Neural crest cell (in vitro differentiated cells): ENCODE results near the gene ZNRF4. TPM values are rescaled to one million over a fixed set of nuclear protein-coding genes. Genes with fewer than 3 reads are reported as not detected.

Experiments used
- DNase-seq: peaks from one replicate; pipeline ENCODE4 v3.0.0; 2021; ENCODE audit warnings: low read depth, mixed read lengths, low spot score
- H3K27ac Mint-ChIP-seq: one replicate; pipeline ENCODE4 v1.8.0; 2021; ENCODE audit warnings: mild to moderate bottlenecking, mixed read lengths; ENCODE audit not compliant: unreplicated experiment
- H3K27me3 Mint-ChIP-seq: 2 replicates; pipeline ENCODE4 v1.8.0; 2021; ENCODE audit warnings: low read depth, mild to moderate bottlenecking, mixed read lengths
- H3K36me3 Mint-ChIP-seq: 2 replicates; pipeline ENCODE4 v1.8.0; 2021; ENCODE audit warnings: low read depth, mild to moderate bottlenecking, mixed read lengths
- H3K4me1 Mint-ChIP-seq: 2 replicates; pipeline ENCODE4 v1.8.0; 2021; ENCODE audit warnings: mixed read lengths
- H3K4me3 Mint-ChIP-seq: one replicate; pipeline ENCODE4 v1.8.0; 2021; ENCODE audit warnings: mild to moderate bottlenecking, mixed read lengths
- H3K9me3 Mint-ChIP-seq: 2 replicates; pipeline ENCODE4 v1.8.0; 2021; ENCODE audit warnings: mixed read lengths
- CTCF ChIP-seq: fragments of 200-600 bp; sonication (generic); conservative IDR thresholded peaks from 2 replicates; pipeline ENCODE4 v1.5.0; 2021; ENCODE audit warnings: antibody characterized with exemption, mild to moderate bottlenecking
- total RNA-seq: library from RNA; stranded (reverse); gene quantifications from 2 replicates; pipeline ENCODE4 v1.2.1, GENCODE V29; 2021

Gene ZNRF4
- total RNA-seq, 1 donor from 2014 or later, result not detected

GRCh38 chr19:5491565-5491964 lies 36.3 kb downstream of the ZNRF4 start:
- H3K9me3 Mint-ChIP-seq, result no peaks in the 10 kb centered on the region
- no peaks in the 10 kb centered on the region for H3K36me3 Mint-ChIP-seq
- peaks cover 62% of the 10 kb centered on the region for H3K27me3 Mint-ChIP-seq
- no peak overlapping the region for H3K4me3 Mint-ChIP-seq
- peaks cover 32% of the 10 kb centered on the region for H3K4me1 Mint-ChIP-seq
- H3K27ac Mint-ChIP-seq, result peak overlapping the region; percentile 62
- no peak for DNase-seq
- TF ChIP-seq CTCF, result no peak

GRCh38 chr19:5492281-5492634 lies 37.0 kb downstream of the ZNRF4 start:
- Mint-ChIP-seq H3K36me3 (no peaks in the 10 kb centered on the region), H3K27me3 (peaks cover 66% of the 10 kb centered on the region), H3K9me3 (no peaks in the 10 kb centered on the region), H3K27ac (peak overlapping the region; percentile 96), H3K4me3 (no peak overlapping the region), H3K4me1 (peaks cover 32% of the 10 kb centered on the region)
- no peak for TF ChIP-seq CTCF
- no peak for DNase-seq

- Mint-ChIP-seq H3K27me3 (peaks cover 68% of the 10 kb centered on the region), H3K4me3 (peak overlapping the region; percentile 63), H3K9me3 (no peaks in the 10 kb centered on the region), H3K4me1 (peaks cover 32% of the 10 kb centered on the region), H3K27ac (peak overlapping the region; percentile 96), H3K36me3 (no peaks in the 10 kb centered on the region)
- DNase-seq, result peak; percentile 42
- TF ChIP-seq CTCF, result no peak
These were observed 37.6 kb downstream of the ZNRF4 start for GRCh38 chr19:5492635-5493409.

- peaks cover 73% of the 10 kb centered on the region for H3K27me3 Mint-ChIP-seq
- H3K9me3 Mint-ChIP-seq, result no peaks in the 10 kb centered on the region
- H3K4me3 Mint-ChIP-seq, result no peak overlapping the region
- TF ChIP-seq CTCF, result no peak
- peak overlapping the region; percentile 57 for H3K27ac Mint-ChIP-seq
- H3K36me3 Mint-ChIP-seq, result no peaks in the 10 kb centered on the region
- H3K4me1 Mint-ChIP-seq, result peaks cover 34% of the 10 kb centered on the region
- DNase-seq, result no peak
These were observed 39.6 kb downstream of the ZNRF4 start for GRCh38 chr19:5494773-5495172.

GRCh38 chr19:5495792-5496191 lies 40.6 kb downstream of the ZNRF4 start:
- Mint-ChIP-seq H3K27ac (no peak overlapping the region), H3K4me3 (no peak overlapping the region), H3K9me3 (no peaks in the 10 kb centered on the region), H3K27me3 (peaks cover 66% of the 10 kb centered on the region), H3K36me3 (no peaks in the 10 kb centered on the region), H3K4me1 (peaks cover 25% of the 10 kb centered on the region)
- no peak for DNase-seq
- TF ChIP-seq CTCF, result no peak
